Breast epithelium (tissue), 4 donors: ENCODE data around the gene FNTB. TPM values are rescaled to one million over a fixed set of nuclear protein-coding genes. Genes with fewer than 3 reads are reported as not detected.

Experiments
- DNase-seq, 2 donors: peaks; one replicate each; pipeline ENCODE4 v3.0.0-alpha.2; 2019; ENCODE audit warnings: low spot score in 2 of 2
- H3K27ac ChIP-seq, 2 donors: fragments of 200-600 bp; sonication (generic) in 1 of 2; one replicate each; pipeline ENCODE4 v1.5.1; 2016 to 2019; ENCODE audit warnings: mild to moderate bottlenecking in 1 of 2
- H3K27me3 ChIP-seq, 2 donors: fragments of 200-600 bp; sonication (generic) in 1 of 2; one replicate each; pipeline versions ENCODE4 v1.5.1 to v1.6.0; 2017 to 2019; ENCODE audit warnings: control low read depth in 1 of 2, mild to moderate bottlenecking in 1 of 2
- H3K36me3 ChIP-seq: fragments of 200-600 bp; one replicate; pipeline ENCODE4 v1.5.1; 2019
- H3K4me1 ChIP-seq, 2 donors: fragments of 200-600 bp; sonication (generic); one replicate each; pipeline ENCODE4 v1.5.1; 2016 to 2019; ENCODE audit warnings: control low read depth in 1 of 2
- H3K4me3 ChIP-seq, 3 donors: fragments of 200-600 bp; sonication (generic); 1 replicate in 2 of 3; 2 replicates in 1 of 3; pipeline ENCODE4 v1.5.1; 2016 to 2019; ENCODE audit warnings: mild to moderate bottlenecking in 3 of 3, moderate library complexity in 2 of 3
- H3K9me3 ChIP-seq, 2 donors: fragments of 200-600 bp; sonication (generic) in 1 of 2; one replicate each; pipeline ENCODE4 v1.5.1; 2016 to 2019; ENCODE audit warnings: control low read depth in 1 of 2
- CTCF ChIP-seq, 3 donors: fragments of 450-650 bp; IDR thresholded peaks; one replicate each; pipeline ENCODE4 v1.5.1; 2016 to 2017; ENCODE audit warnings: antibody characterized with exemption in 3 of 3, mild to moderate bottlenecking in 3 of 3, moderate library complexity in 3 of 3
- POLR2A ChIP-seq: fragments of 450-650 bp; IDR thresholded peaks from one replicate; pipeline ENCODE4 v1.6.1; 2016; ENCODE audit warnings: antibody characterized with exemption, mild to moderate bottlenecking, moderate library complexity
- POLR2AphosphoS5 ChIP-seq, 3 donors: sonication (generic); formaldehyde crosslinking; IDR thresholded peaks; one replicate each; pipeline ENCODE4 v1.6.1; 2017; ENCODE audit warnings: antibody characterized with exemption in 3 of 3
- intact Hi-C: fragments of 100-400 bp; cut with DNase I; formaldehyde crosslinking; loops from one replicate; pipeline ENCODE4 v1.15.1; 2023; ENCODE audit warnings: low total_unique reads
- total RNA-seq, 3 donors: library from RNA; depleted of rRNA; stranded (reverse); fragments of >200 nt; gene quantifications; one replicate each; pipeline ENCODE4 v1.1.0, GENCODE V29; 2016

Gene FNTB
- total RNA-seq, 3 donors from 2014 or later, result 15.7 to 22.9 (median 18.9) TPM

- no peaks in the 10 kb centered on the region for H3K27me3 ChIP-seq
- no peaks in the 10 kb centered on the region for H3K36me3 ChIP-seq
- H3K27ac ChIP-seq, result peak overlapping the region in 1 of 2 donors; percentile 12
- no peak for DNase-seq
- TF ChIP-seq POLR2AphosphoS5 (IDR thresholded peaks at IDR 0.05) (no peak), CTCF (IDR thresholded peaks at IDR 0.05) (no peak), POLR2A (no peak)
- no peaks in the 10 kb centered on the region for H3K9me3 ChIP-seq
- intact Hi-C loops, result no loop called here
- no peak overlapping the region for H3K4me3 ChIP-seq
- H3K4me1 ChIP-seq, result peaks cover 0 to 11% of the 10 kb centered on the region in 2 donors
Measured at GRCh38 chr14:64958201-64958600, 28.5 kb upstream of the FNTB start.

- DNase-seq, result no peak
- H3K36me3 ChIP-seq, result no peaks in the 10 kb centered on the region
- H3K4me3 ChIP-seq, result no peak overlapping the region
- H3K27me3 ChIP-seq, result no peaks in the 10 kb centered on the region
- intact Hi-C loops, result no loop called here
- H3K4me1 ChIP-seq, result peaks cover 0 to 11% of the 10 kb centered on the region in 2 donors
- TF ChIP-seq POLR2A (no peak), POLR2AphosphoS5 (IDR thresholded peaks at IDR 0.05) (no peak), CTCF (IDR thresholded peaks at IDR 0.05) (no peak)
- H3K9me3 ChIP-seq, result no peaks in the 10 kb centered on the region
- H3K27ac ChIP-seq, result peak overlapping the region in 1 of 2 donors; percentile 12
Measured at GRCh38 chr14:64958743-64959142, 28.0 kb upstream of the FNTB start.

- Histone ChIP-seq H3K27ac (peak overlapping the region; percentile 51 to 54), H3K9me3 (no peaks in the 10 kb centered on the region), H3K27me3 (no peaks in the 10 kb centered on the region), H3K4me3 (no peak overlapping the region), H3K36me3 (no peaks in the 10 kb centered on the region), H3K4me1 (peaks cover 0 to 11% of the 10 kb centered on the region in 2 donors)
- no peak for TF ChIP-seq POLR2AphosphoS5 (IDR thresholded peaks at IDR 0.05)
- no peak for TF ChIP-seq CTCF (IDR thresholded peaks at IDR 0.05)
- no peak for TF ChIP-seq POLR2A
- intact Hi-C loops, result no loop called here
- peak; percentile 45 to 68 for DNase-seq
Measured at GRCh38 chr14:64960762-64961276, 25.9 kb upstream of the FNTB start.

GRCh38 chr14:64963611-64964010, 23.1 kb upstream of the FNTB start:
- Histone ChIP-seq H3K27ac (no peak overlapping the region), H3K4me1 (peaks cover 0 to 11% of the 10 kb centered on the region in 2 donors), H3K36me3 (no peaks in the 10 kb centered on the region), H3K9me3 (no peaks in the 10 kb centered on the region), H3K4me3 (no peak overlapping the region), H3K27me3 (no peaks in the 10 kb centered on the region)
- DNase-seq, result no peak
- intact Hi-C loops, result no loop called here
- TF ChIP-seq CTCF (IDR thresholded peaks at IDR 0.05) (no peak), POLR2AphosphoS5 (IDR thresholded peaks at IDR 0.05) (no peak), POLR2A (no peak)

- no peak for DNase-seq
- TF ChIP-seq CTCF (IDR thresholded peaks at IDR 0.05) (no peak), POLR2A (no peak), POLR2AphosphoS5 (IDR thresholded peaks at IDR 0.05) (no peak)
- Histone ChIP-seq H3K4me3 (no peak overlapping the region), H3K9me3 (no peaks in the 10 kb centered on the region), H3K4me1 (peaks cover 0 to 13% of the 10 kb centered on the region in 2 donors), H3K27ac (peak overlapping the region; percentile 68 to 73), H3K36me3 (no peaks in the 10 kb centered on the region), H3K27me3 (no peaks in the 10 kb centered on the region)
- intact Hi-C loops, result no loop called here
Measured at GRCh38 chr14:64965356-64966000, 21.2 kb upstream of the FNTB start.
